Neutrophil (primary cell): ENCODE data around the gene SOX18.

ENCODE experiments used
- H3K27ac ChIP-seq: fragments of 200-600 bp; sonication (generic); 2 replicates; pipeline ENCODE4 v1.5.1; 2016; ENCODE audit warnings: mild to moderate bottlenecking, moderate library complexity
- H3K27me3 ChIP-seq: fragments of 200-600 bp; sonication (generic); 2 replicates; pipeline ENCODE4 v1.6.0; 2016; ENCODE audit warnings: mild to moderate bottlenecking
- H3K36me3 ChIP-seq: fragments of 200-600 bp; sonication (generic); 2 replicates; pipeline ENCODE4 v1.5.1; 2017
- H3K4me1 ChIP-seq, 2 experiments: fragments of 200-600 bp in 1 of 2; sonication (generic) in 1 of 2; 1 replicate in 1 of 2; 2 replicates in 1 of 2; pipeline versions ENCODE4 v1.5.1 to v1.6.1; 2013 to 2016; ENCODE audit warnings: low read depth in 1 of 2, low read length in 1 of 2, mild to moderate bottlenecking in 1 of 2, moderate library complexity in 1 of 2; ENCODE audit not compliant: control insufficient read depth in 1 of 2, insufficient read depth in 1 of 2
- H3K4me3 ChIP-seq, 2 experiments: fragments of 200-600 bp in 1 of 2; sonication (generic) in 1 of 2; 1 replicate in 1 of 2; 2 replicates in 1 of 2; pipeline ENCODE4 v1.5.1; 2013 to 2016; ENCODE audit warnings: low read depth in 1 of 2, low read length in 1 of 2, mild to moderate bottlenecking in 1 of 2, moderate library complexity in 1 of 2
- H3K9me3 ChIP-seq: fragments of 200-600 bp; sonication (generic); 2 replicates; pipeline ENCODE4 v1.5.1; 2016
- TF ChIP-seq, protein P1 (sequence below): fragments of 200-600 bp; sonication (generic); IDR thresholded peaks from 2 replicates; pipeline ENCODE4 v1.5.1; 2016; ENCODE audit warnings: antibody characterized with exemption

The SOX18 gene

DNA sequence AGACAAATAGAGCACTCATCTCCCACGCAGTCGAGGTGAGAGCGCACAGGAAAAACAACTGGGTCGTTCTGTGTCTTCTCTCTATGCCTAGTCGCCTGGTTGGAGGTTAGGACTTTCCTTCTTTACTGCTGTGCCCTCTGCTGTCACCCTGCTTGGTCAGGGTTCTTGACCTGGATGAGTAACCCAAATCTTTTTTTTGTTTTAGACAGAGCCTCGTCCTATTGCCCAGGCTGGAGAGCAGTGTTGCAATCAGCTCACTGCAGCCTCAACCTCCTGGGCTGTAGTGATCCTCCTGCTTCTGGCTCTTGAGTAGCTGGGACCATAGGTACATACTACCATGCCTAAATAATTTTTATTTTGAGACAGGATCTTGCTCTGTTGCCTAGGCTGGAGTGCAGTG is 44.0 kb downstream of the SOX18 start:
- H3K36me3 ChIP-seq = peaks cover 80% of the 10 kb centered on the region
- H3K27me3 ChIP-seq = no peaks in the 10 kb centered on the region
- H3K4me3 ChIP-seq = no peak overlapping the region
- H3K4me1 ChIP-seq = no peaks in the 10 kb centered on the region
- H3K27ac ChIP-seq = no peak overlapping the region
- H3K9me3 ChIP-seq = no peaks in the 10 kb centered on the region
- TF ChIP-seq, protein P1, sequence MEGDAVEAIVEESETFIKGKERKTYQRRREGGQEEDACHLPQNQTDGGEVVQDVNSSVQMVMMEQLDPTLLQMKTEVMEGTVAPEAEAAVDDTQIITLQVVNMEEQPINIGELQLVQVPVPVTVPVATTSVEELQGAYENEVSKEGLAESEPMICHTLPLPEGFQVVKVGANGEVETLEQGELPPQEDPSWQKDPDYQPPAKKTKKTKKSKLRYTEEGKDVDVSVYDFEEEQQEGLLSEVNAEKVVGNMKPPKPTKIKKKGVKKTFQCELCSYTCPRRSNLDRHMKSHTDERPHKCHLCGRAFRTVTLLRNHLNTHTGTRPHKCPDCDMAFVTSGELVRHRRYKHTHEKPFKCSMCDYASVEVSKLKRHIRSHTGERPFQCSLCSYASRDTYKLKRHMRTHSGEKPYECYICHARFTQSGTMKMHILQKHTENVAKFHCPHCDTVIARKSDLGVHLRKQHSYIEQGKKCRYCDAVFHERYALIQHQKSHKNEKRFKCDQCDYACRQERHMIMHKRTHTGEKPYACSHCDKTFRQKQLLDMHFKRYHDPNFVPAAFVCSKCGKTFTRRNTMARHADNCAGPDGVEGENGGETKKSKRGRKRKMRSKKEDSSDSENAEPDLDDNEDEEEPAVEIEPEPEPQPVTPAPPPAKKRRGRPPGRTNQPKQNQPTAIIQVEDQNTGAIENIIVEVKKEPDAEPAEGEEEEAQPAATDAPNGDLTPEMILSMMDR = no peak

DNA sequence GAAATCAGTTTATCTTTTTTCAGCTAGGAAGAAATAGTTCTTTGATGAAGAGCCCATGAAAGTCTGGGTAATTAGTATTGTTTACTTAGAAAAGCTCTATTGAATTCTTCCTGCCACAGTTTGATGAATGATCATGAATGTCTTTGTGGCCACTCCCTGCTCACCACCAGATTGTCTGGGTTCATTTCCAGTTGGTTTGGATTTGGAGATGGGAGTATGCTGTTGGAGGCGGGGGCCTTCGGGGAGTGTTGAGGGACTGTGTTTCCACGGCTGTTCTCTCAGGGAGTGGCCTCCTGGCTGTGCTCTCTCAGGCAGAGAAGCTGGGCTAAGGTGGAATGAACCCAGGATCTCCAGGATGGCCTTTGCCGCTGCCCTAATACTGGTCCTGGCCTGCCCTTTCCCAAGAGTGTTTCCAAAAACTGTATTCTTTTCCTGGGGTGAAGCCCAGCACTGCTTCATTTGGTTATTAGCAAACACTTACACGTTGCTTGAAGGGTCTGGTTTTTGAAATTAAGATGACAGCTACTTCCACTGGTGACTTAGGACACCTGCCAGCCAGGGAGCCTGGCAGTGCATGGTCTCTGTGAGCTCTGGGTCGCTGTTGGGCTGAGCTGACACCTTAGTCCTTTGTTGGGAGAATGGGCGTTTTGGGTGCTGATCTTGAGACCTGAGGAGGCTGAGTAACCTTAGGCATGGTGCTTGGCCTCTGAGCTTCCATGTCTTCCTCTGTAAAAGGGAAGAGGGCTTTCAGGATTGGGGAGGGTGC is 45.3 kb downstream of the SOX18 start:
- Histone ChIP-seq H3K27me3 (no peaks in the 10 kb centered on the region), H3K9me3 (no peaks in the 10 kb centered on the region), H3K4me3 (no peak overlapping the region), H3K4me1 (no peaks in the 10 kb centered on the region), H3K27ac (no peak overlapping the region), H3K36me3 (peaks cover 82% of the 10 kb centered on the region)
- TF ChIP-seq, protein P1 = no peak

GRCh38 chr20:64001607-64002011 is 47.8 kb downstream of the SOX18 start:
- Histone ChIP-seq H3K4me3 (no peak overlapping the region), H3K9me3 (no peaks in the 10 kb centered on the region), H3K36me3 (peaks cover 95% of the 10 kb centered on the region), H3K4me1 (no peaks in the 10 kb centered on the region), H3K27ac (no peak overlapping the region), H3K27me3 (no peaks in the 10 kb centered on the region)
- TF ChIP-seq, protein P1 = no peak

GRCh38 chr20:64000906-64001305 is 48.5 kb downstream of the SOX18 start:
- Histone ChIP-seq H3K4me3 (no peak overlapping the region), H3K9me3 (no peaks in the 10 kb centered on the region), H3K27me3 (no peaks in the 10 kb centered on the region), H3K27ac (no peak overlapping the region), H3K4me1 (no peaks in the 10 kb centered on the region), H3K36me3 (peaks cover 97% of the 10 kb centered on the region)
- TF ChIP-seq, protein P1 = no peak
